Right cardiac atrium (tissue), 5 donors: ENCODE measurements around the gene EPS8. TPM values are rescaled to one million over a fixed set of nuclear protein-coding genes. Genes with fewer than 3 reads are reported as not detected.
"Not testable (repeated sequence)": the region's sequence is repeated elsewhere in the genome, so short reads cannot be mapped to it uniquely, and the experiment has no call there.

Experiments used
- ATAC-seq, 2 donors: fragments of 200-7000 bp; cut with Tn5 transposase; one replicate each; pipeline versions ENCODE4 v1.8.0 to v1.9.1; 2020; ENCODE audit warnings: moderate library complexity in 2 of 2, mild to moderate bottlenecking in 1 of 2
- DNase-seq, 3 donors: peaks; one replicate each; pipeline ENCODE4 v3.0.0-alpha.2; 2020
- H3K27ac ChIP-seq: one replicate; pipeline ENCODE4 v1.5.1; 2013; ENCODE audit warnings: mild to moderate bottlenecking, low read length, control low read depth, moderate library complexity
- H3K27me3 ChIP-seq: one replicate; pipeline ENCODE4 v1.6.1; 2013; ENCODE audit not compliant: control insufficient read depth, insufficient read depth
- H3K4me1 ChIP-seq: one replicate; pipeline ENCODE4 v1.6.1; 2013; ENCODE audit warnings: low read length; ENCODE audit not compliant: control insufficient read depth, insufficient read depth
- H3K4me3 ChIP-seq: one replicate; pipeline ENCODE4 v1.5.1; 2013; ENCODE audit warnings: low read length, control low read depth
- H3K9me3 ChIP-seq: one replicate; pipeline ENCODE4 v1.6.1; 2013; ENCODE audit warnings: low read length; ENCODE audit not compliant: control insufficient read depth
- WGBS: extraction: QIAGEN DNeasy Blood & Tissue Kit; methylation state at CpG from one replicate; pipeline ENCODE4 v1.1.7; 2013; 5-methylcytosine and 5-hydroxymethylcytosine counted together
- intact Hi-C, 4 donors: fragments of 100-400 bp; cut with DNase I; formaldehyde crosslinking; loops; one replicate each; pipeline versions ENCODE4 v1.11.0 to v1.14.0; 2022 to 2023
- polyA plus RNA-seq: library from polyadenylated mRNA; stranded (reverse); fragments of 200-250 nt; gene quantifications from one replicate; pipeline ENCODE4 v1.2.3, GENCODE V29; 2013
- total RNA-seq, 4 donors: library from RNA; stranded (reverse); fragmentation: NEBNext Ultra II Directional; extraction: Animal tissue kit (Norgen Biotek cat#: 25700); gene quantifications; one replicate each; pipeline ENCODE4 v1.2.1, GENCODE V29; 2021
- donor health status: healthy with polysubstance abuse.
- donor health status: DM: no; HTN: yes; CAD: no.
- donor health status: DM: no; HTN: no; CAD: no.
- donor health status: DM: no; HTN: yes; CAD: no; lungs with severe emphysema.
- donor health status: DM: yes; HTN: yes; CAD: no.

The EPS8 gene
- total and polyA plus RNA-seq, 5 donors = 18.6 to 39.7 (median 29.8) TPM

GRCh38 chr12:15620741-15621539 lies 168.2 kb downstream of the EPS8 start:
- H3K27me3 ChIP-seq = no peaks in the 10 kb centered on the region
- WGBS = 43% methylated on average over 4 of the region's 4 CpGs
- intact Hi-C loops = no loop called here
- no peak overlapping the region for H3K27ac ChIP-seq
- H3K4me1 ChIP-seq = peaks cover 1% of the 10 kb centered on the region
- ATAC-seq = no peak
- no peak for DNase-seq
- no peaks in the 10 kb centered on the region for H3K9me3 ChIP-seq
- H3K4me3 ChIP-seq = no peak overlapping the region

DNA sequence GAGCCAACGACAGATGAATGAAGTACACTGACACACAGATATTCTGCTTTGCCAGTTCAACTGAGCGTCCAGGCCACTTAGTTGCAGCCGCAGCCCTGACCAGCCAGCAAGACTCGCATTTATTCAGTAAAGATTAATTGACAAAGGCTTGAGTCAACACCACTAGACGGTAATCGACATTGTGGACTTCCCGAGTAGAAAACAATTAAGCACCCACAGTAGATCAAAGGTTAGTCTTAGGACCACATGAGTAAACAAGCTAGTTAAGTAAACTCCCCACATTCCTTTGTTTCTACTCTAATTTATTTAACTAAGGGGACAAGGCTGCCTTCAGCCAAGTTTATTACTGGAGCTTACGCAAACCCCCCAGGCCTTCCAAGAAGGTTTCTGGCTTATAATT lies 172.7 kb downstream of the EPS8 start:
- H3K4me3 ChIP-seq, H3K9me3 ChIP-seq, DNase-seq, ATAC-seq, H3K4me1 ChIP-seq, H3K27ac ChIP-seq, H3K27me3 ChIP-seq, intact Hi-C loops: not testable (repeated sequence)
- WGBS = 96% methylated on average over 8 of the region's 8 CpGs

- no peaks in the 10 kb centered on the region for H3K9me3 ChIP-seq
- ATAC-seq (no peak), DNase-seq (no peak)
- H3K27me3 ChIP-seq = no peaks in the 10 kb centered on the region
- intact Hi-C loops = no loop called here
- 64% methylated on average over 1 of the region's 1 CpG for WGBS
- H3K27ac ChIP-seq = no peak overlapping the region
- H3K4me3 ChIP-seq = no peak overlapping the region
- no peaks in the 10 kb centered on the region for H3K4me1 ChIP-seq
These were observed 175.2 kb downstream of the EPS8 start for GRCh38 chr12:15613981-15614380.

DNA sequence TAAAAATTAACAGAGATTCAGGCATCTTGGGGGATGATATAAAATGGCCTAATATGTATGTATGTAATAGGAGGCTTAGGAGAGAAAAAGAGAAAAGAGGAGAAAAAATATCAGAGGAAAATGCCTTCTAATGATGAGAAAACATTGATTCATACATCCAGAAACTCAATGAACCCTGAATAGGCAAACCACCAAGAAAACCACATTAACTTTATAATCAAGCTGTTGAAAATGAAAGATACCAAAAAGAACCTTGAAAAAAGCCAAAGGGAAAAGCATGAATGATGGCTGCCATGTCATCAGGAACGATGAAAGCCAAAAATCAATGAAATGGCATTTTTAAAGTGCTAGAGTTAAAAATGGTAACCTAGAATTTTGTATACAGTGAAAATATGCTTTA lies 180.2 kb downstream of the EPS8 start:
- no peaks in the 10 kb centered on the region for H3K4me1 ChIP-seq
- DNase-seq (no peak), ATAC-seq (no peak)
- H3K4me3 ChIP-seq = no peak overlapping the region
- intact Hi-C loops = no loop called here
- no peak overlapping the region for H3K27ac ChIP-seq
- no peaks in the 10 kb centered on the region for H3K9me3 ChIP-seq
- H3K27me3 ChIP-seq = no peaks in the 10 kb centered on the region
- 83% methylated on average over 1 of the region's 1 CpG for WGBS

GRCh38 chr12:15608406-15608805 lies 180.8 kb downstream of the EPS8 start:
- ATAC-seq = no peak
- DNase-seq = no peak
- H3K4me1 ChIP-seq = no peaks in the 10 kb centered on the region
- no peaks in the 10 kb centered on the region for H3K27me3 ChIP-seq
- no peak overlapping the region for H3K4me3 ChIP-seq
- intact Hi-C loops = no loop called here
- 74% methylated on average over 1 of the region's 1 CpG for WGBS
- H3K9me3 ChIP-seq = no peaks in the 10 kb centered on the region
- no peak overlapping the region for H3K27ac ChIP-seq

DNA sequence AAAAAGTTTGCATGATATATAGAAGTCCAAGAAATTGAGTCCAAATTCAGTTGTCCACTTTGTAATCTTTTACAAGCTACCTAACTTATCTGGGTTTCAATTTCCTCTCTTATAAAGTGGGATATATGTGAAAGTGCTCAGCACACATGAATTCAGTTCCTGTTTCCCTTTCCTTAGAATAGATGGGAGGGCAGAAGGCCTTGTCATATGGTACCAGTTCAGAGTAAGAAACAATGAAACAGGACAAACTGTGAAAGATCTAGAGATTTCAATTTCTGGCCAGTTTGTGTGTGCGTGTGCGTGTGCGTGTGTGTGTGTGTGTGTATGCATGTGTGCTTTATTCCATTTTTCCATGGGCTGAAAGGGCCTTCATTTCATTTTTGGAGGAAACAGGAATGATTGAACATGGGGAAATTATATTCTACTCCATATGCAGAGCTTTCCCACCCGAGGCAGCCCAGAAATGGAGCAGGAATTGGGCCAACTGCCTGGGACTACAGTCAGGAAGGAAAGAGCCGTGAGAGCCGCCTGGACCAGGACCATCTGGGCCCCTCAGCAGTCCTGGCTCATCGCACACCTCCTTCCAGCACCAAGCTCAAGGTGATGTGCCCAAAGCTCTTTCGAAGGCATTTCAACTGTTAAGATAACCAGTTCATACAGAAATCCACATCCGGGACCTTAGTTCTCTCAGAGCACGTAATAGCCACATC lies 183.2 kb downstream of the EPS8 start:
- 74% methylated on average over 10 of the region's 10 CpGs for WGBS
- peak in 1 of 2 donors; percentile 20 for ATAC-seq
- Histone ChIP-seq H3K4me3 (no peak overlapping the region), H3K27ac (no peak overlapping the region), H3K4me1 (no peaks in the 10 kb centered on the region), H3K27me3 (no peaks in the 10 kb centered on the region), H3K9me3 (no peaks in the 10 kb centered on the region)
- intact Hi-C loops = no loop called here
- DNase-seq = no peak

- H3K27me3 ChIP-seq = no peaks in the 10 kb centered on the region
- intact Hi-C loops = no loop called here
- H3K9me3 ChIP-seq = no peaks in the 10 kb centered on the region
- no peak for ATAC-seq
- no peak overlapping the region for H3K4me3 ChIP-seq
- no peak for DNase-seq
- WGBS = 84% methylated on average over 4 of the region's 4 CpGs
- H3K27ac ChIP-seq = no peak overlapping the region
- H3K4me1 ChIP-seq = peaks cover 4% of the 10 kb centered on the region
These were observed 185.6 kb downstream of the EPS8 start for GRCh38 chr12:15603474-15604085.

- Histone ChIP-seq H3K27ac (no peak overlapping the region), H3K9me3 (no peaks in the 10 kb centered on the region), H3K4me3 (no peak overlapping the region), H3K27me3 (no peaks in the 10 kb centered on the region), H3K4me1 (peaks cover 8% of the 10 kb centered on the region)
- ATAC-seq = no peak
- DNase-seq = no peak
- WGBS = 94% methylated on average over 3 of the region's 3 CpGs
- intact Hi-C loops = no loop called here
These were observed 187.0 kb downstream of the EPS8 start for GRCh38 chr12:15602051-15602672.

- H3K27ac ChIP-seq = no peak overlapping the region
- no peaks in the 10 kb centered on the region for H3K27me3 ChIP-seq
- no peak for DNase-seq
- H3K4me1 ChIP-seq = peaks cover 8% of the 10 kb centered on the region
- no peaks in the 10 kb centered on the region for H3K9me3 ChIP-seq
- intact Hi-C loops = no loop called here
- WGBS = 97% methylated on average over 1 of the region's 1 CpG
- ATAC-seq = no peak
- H3K4me3 ChIP-seq = no peak overlapping the region
These were observed 187.9 kb downstream of the EPS8 start for GRCh38 chr12:15601210-15601800.

DNA sequence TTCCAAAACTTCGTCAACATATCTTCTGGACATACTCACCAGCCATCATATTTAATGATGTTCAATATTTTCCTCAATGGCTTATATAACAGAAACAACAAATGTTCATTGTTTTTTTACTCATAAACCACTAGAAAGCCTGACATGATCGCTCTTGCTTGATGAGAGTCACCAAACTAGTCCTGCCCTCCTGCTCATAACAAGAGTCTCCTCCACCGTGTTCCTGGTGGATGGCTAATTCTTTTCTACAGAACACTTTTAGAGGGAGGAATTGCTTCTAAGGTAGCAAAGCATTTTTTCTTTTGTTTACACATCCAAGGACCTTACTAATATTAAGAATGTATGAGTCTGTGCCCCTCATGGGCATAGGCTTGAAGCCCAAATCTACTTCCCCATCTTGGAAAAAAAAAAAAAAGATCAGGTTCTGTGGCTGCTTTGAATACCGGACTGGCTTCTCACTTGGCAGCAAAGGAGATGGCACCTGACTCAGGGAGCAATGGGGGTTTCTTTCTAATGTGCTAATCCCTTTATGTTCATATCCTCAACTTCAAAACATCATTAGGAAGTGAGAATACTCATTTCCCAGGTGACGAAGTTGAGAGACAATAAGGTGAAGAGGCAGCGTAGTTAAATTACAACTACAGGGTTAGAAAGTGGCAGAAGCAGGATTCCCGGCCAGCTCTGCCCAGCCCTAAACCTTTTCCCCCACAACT lies 188.8 kb downstream of the EPS8 start:
- Histone ChIP-seq H3K27me3 (no peaks in the 10 kb centered on the region), H3K27ac (no peak overlapping the region), H3K9me3 (no peaks in the 10 kb centered on the region), H3K4me3 (no peak overlapping the region), H3K4me1 (peaks cover 8% of the 10 kb centered on the region)
- no peak for DNase-seq
- no peak for ATAC-seq
- intact Hi-C loops = no loop called here
- 89% methylated on average over 7 of the region's 7 CpGs for WGBS
